Smooth muscle cell of the brain vasculature (primary cell): ENCODE measurements around the gene DGKB.

Experiments
- DNase-seq: peaks from one replicate; pipeline ENCODE4 v3.0.0-alpha.2; 2012; ENCODE audit warnings: low read depth, low spot score

The DGKB gene

GRCh38 chr7:14218338-14218737, 684.2 kb downstream of the DGKB start:
- no peak for DNase-seq

GRCh38 chr7:14209896-14210484, 692.6 kb downstream of the DGKB start:
- DNase-seq: no peak

- DNase-seq: no peak
Measured at GRCh38 chr7:14207711-14208110, 694.8 kb downstream of the DGKB start.

- no peak for DNase-seq
Measured at GRCh38 chr7:14207138-14207537, 695.4 kb downstream of the DGKB start.

- no peak for DNase-seq
Measured at GRCh38 chr7:14206121-14206520, 696.4 kb downstream of the DGKB start.

- no peak for DNase-seq
Measured at GRCh38 chr7:14201353-14201752, 701.2 kb downstream of the DGKB start.

- DNase-seq: no peak
Measured at GRCh38 chr7:14199336-14199735, 703.2 kb downstream of the DGKB start.

- DNase-seq: peak; percentile 59
Measured at GRCh38 chr7:14197280-14197679, 705.3 kb downstream of the DGKB start.

- DNase-seq: no peak
Measured at GRCh38 chr7:14196555-14196954, 706.0 kb downstream of the DGKB start.

GRCh38 chr7:14195871-14196270, 706.7 kb downstream of the DGKB start:
- peak; percentile 59 for DNase-seq

GRCh38 chr7:14195079-14195478, 707.5 kb downstream of the DGKB start:
- DNase-seq: no peak

- no peak for DNase-seq
Measured at GRCh38 chr7:14191686-14192098, 710.9 kb downstream of the DGKB start.

- DNase-seq: no peak
Measured at GRCh38 chr7:14184292-14184864, 718.2 kb downstream of the DGKB start.

GRCh38 chr7:14179781-14180180, 722.8 kb downstream of the DGKB start:
- DNase-seq: no peak

- no peak for DNase-seq
Measured at GRCh38 chr7:14177876-14178275, 724.7 kb downstream of the DGKB start.

GRCh38 chr7:14170872-14171271, 731.7 kb downstream of the DGKB start:
- no peak for DNase-seq

- DNase-seq: no peak
Measured at GRCh38 chr7:14158111-14158510, 744.4 kb downstream of the DGKB start.

- DNase-seq: no peak
Measured at GRCh38 chr7:14156436-14156835, 746.1 kb downstream of the DGKB start.

- DNase-seq: no peak
Measured at GRCh38 chr7:14148974-14149373, 753.6 kb downstream of the DGKB start.

- no peak for DNase-seq
Measured at GRCh38 chr7:14147532-14147931, 755.0 kb downstream of the DGKB start.

- no peak for DNase-seq
Measured at GRCh38 chr7:14144538-14144937, 758.0 kb downstream of the DGKB start.

- no peak for DNase-seq
Measured at GRCh38 chr7:14144109-14144508, 758.4 kb downstream of the DGKB start.

GRCh38 chr7:14137676-14138075, 764.9 kb downstream of the DGKB start:
- DNase-seq: no peak

GRCh38 chr7:14133752-14134151, 768.8 kb downstream of the DGKB start:
- no peak for DNase-seq
